ENCODE data around the gene ABHD17A. TPM values are rescaled to one million over a fixed set of nuclear protein-coding genes. Genes with fewer than 3 reads are reported as not detected.

The ABHD17A gene
- polyA plus RNA-seq, 3 donors, result 69.8 to 96.1 (median 79.0) TPM

Other genes starting within 250 kb of the ABHD17A start
- 10 to 100 TPM in 1 of 3 donors, 1 to 10 TPM in 2; 2.4 to 36.2 (median 3.3) TPM for gene TCF3, start 232.9 kb downstream of the ABHD17A start, polyA plus RNA-seq
- not detected for gene ONECUT3, start 132.0 kb downstream of the ABHD17A start, polyA plus RNA-seq
- 1 to 10 TPM; 1.6 to 8.2 (median 1.8) TPM for gene ATP8B3, start 73.2 kb downstream of the ABHD17A start, polyA plus RNA-seq
- 10 to 100 TPM in 1 of 3 donors, 1 to 10 TPM in 2; 2.8 to 60.8 (median 3.0) TPM for gene REXO1, start 37.0 kb downstream of the ABHD17A start, polyA plus RNA-seq
- gene KLF16, start 21.9 kb downstream of the ABHD17A start, polyA plus RNA-seq, result 10 to 100 TPM in 1 of 3 donors, under 1 TPM in 2; 0.51 to 23.3 (median 0.67) TPM
- gene ADAT3, start 19.9 kb upstream of the ABHD17A start, polyA plus RNA-seq, result 1 to 10 TPM; 2.7 to 3.2 (median 3.1) TPM
- gene SCAMP4, start 19.9 kb upstream of the ABHD17A start, polyA plus RNA-seq, result 10 to 100 TPM; 11.9 to 39.4 (median 15.4) TPM
- gene CSNK1G2, start 55.7 kb upstream of the ABHD17A start, polyA plus RNA-seq, result 100 to 1,000 TPM in 1 of 3 donors, 10 to 100 TPM in 2; 10.8 to 215 (median 20.3) TPM
- gene BTBD2, start 130.2 kb upstream of the ABHD17A start, polyA plus RNA-seq, result 10 to 100 TPM in 1 of 3 donors, 1 to 10 TPM in 2; 2.8 to 36.0 (median 3.3) TPM
- 100 to 1,000 TPM in 1 of 3 donors, 10 to 100 TPM in 2; 16.9 to 333 (median 21.8) TPM for gene MKNK2, start 165.7 kb upstream of the ABHD17A start, polyA plus RNA-seq
- 100 to 1,000 TPM in 1 of 3 donors, 10 to 100 TPM in 2; 60.5 to 179 (median 96.3) TPM for gene MOB3A, start 210.8 kb upstream of the ABHD17A start, polyA plus RNA-seq
- 10 to 100 TPM in 1 of 3 donors, under 1 TPM in 2; 0.41 to 17.5 (median 0.80) TPM for gene IZUMO4, start 211.4 kb upstream of the ABHD17A start, polyA plus RNA-seq

Data from CD14-positive monocyte (primary cell).